H9 (cell line): ENCODE measurements around the gene HDAC1. TPM values are rescaled to one million over a fixed set of nuclear protein-coding genes. Genes with fewer than 3 reads are reported as not detected.
A peak's percentile ranks its signal among the peaks of the same experiment; 100 is the strongest.

Experiments used
- DNase-seq: peaks from one replicate; pipeline ENCODE4 v3.0.0-alpha.2; 2017
- H2AFZ ChIP-seq: one replicate; pipeline ENCODE4 v1.6.1; 2013; ENCODE audit warnings: mild to moderate bottlenecking, low read length, control low read depth, moderate library complexity
- H2AK5ac ChIP-seq: 2 replicates; pipeline ENCODE4 v1.6.1; 2013; ENCODE audit warnings: low read length, control low read depth, mixed read lengths; ENCODE audit not compliant: insufficient read length
- H2BK120ac ChIP-seq: one replicate; pipeline ENCODE4 v1.6.1; 2013; ENCODE audit warnings: low read depth, mild to moderate bottlenecking, low read length, control low read depth, inconsistent platforms; ENCODE audit not compliant: poor library complexity, severe bottlenecking
- H2BK12ac ChIP-seq: 2 replicates; pipeline ENCODE4 v1.6.1; 2013; ENCODE audit warnings: low read length, control low read depth, mixed read lengths, low read depth; ENCODE audit not compliant: insufficient read length
- H2BK15ac ChIP-seq: 2 replicates; pipeline ENCODE4 v1.6.1; 2013; ENCODE audit warnings: low read depth, low read length, control low read depth
- H2BK20ac ChIP-seq: one replicate; pipeline ENCODE4 v1.6.1; 2013; ENCODE audit warnings: low read depth, mild to moderate bottlenecking, low read length, control low read depth, inconsistent platforms; ENCODE audit not compliant: poor library complexity, severe bottlenecking
- H2BK5ac ChIP-seq: 2 replicates; pipeline ENCODE4 v1.6.1; 2013; ENCODE audit warnings: low read length, control low read depth, mixed read lengths; ENCODE audit not compliant: insufficient read length
- H3K14ac ChIP-seq: 2 replicates; pipeline ENCODE4 v1.6.1; 2013; ENCODE audit warnings: low read length, control low read depth; ENCODE audit not compliant: insufficient read depth
- H3K18ac ChIP-seq: 2 replicates; pipeline ENCODE4 v1.6.1; 2013; ENCODE audit warnings: low read depth, mild to moderate bottlenecking, mixed read lengths, low read length, control low read depth; ENCODE audit not compliant: insufficient read length
- H3K23ac ChIP-seq: 2 replicates; pipeline ENCODE4 v1.6.1; 2013; ENCODE audit warnings: low read length, control low read depth, mixed read lengths, low read depth; ENCODE audit not compliant: insufficient read length
- H3K23me2 ChIP-seq: 2 replicates; pipeline ENCODE4 v1.6.1; 2013; ENCODE audit warnings: low read depth, mild to moderate bottlenecking, mixed read lengths, low read length, control low read depth; ENCODE audit not compliant: insufficient read length, poor library complexity, severe bottlenecking
- H3K27ac ChIP-seq: 2 replicates; pipeline ENCODE4 v1.5.1; 2013; ENCODE audit warnings: low read length, control low read depth, mixed read lengths, low read depth; ENCODE audit not compliant: insufficient read length
- H3K27me3 ChIP-seq: 2 replicates; pipeline ENCODE4 v1.6.1; 2013; ENCODE audit warnings: low read length, control low read depth, inconsistent platforms; ENCODE audit not compliant: insufficient read depth
- H3K4ac ChIP-seq: 2 replicates; pipeline ENCODE4 v1.6.1; 2013; ENCODE audit warnings: low read depth, mild to moderate bottlenecking, control low read depth, inconsistent platforms, low read length, moderate library complexity
- H3K4me1 ChIP-seq: 2 replicates; pipeline ENCODE4 v1.6.1; 2013; ENCODE audit warnings: low read length, control low read depth, inconsistent platforms; ENCODE audit not compliant: insufficient read depth
- H3K4me2 ChIP-seq: 2 replicates; pipeline ENCODE4 v1.6.1; 2013; ENCODE audit warnings: low read length, control low read depth, mixed read lengths; ENCODE audit not compliant: insufficient read length, insufficient read depth
- H3K56ac ChIP-seq: 2 replicates; pipeline ENCODE4 v1.6.1; 2013; ENCODE audit warnings: low read depth, mild to moderate bottlenecking, mixed read lengths, low read length, control low read depth; ENCODE audit not compliant: insufficient read length
- H3K79me1 ChIP-seq: 2 replicates; pipeline ENCODE4 v1.6.1; 2013; ENCODE audit warnings: low read depth, mild to moderate bottlenecking, moderate library complexity, low read length, control low read depth, inconsistent platforms; ENCODE audit not compliant: insufficient read depth, poor library complexity, severe bottlenecking
- H3K79me2 ChIP-seq: 2 replicates; pipeline ENCODE4 v1.6.1; 2013; ENCODE audit warnings: low read length, control low read depth, inconsistent platforms; ENCODE audit not compliant: insufficient read depth
- H3K9ac ChIP-seq: 2 replicates; pipeline ENCODE4 v1.6.1; 2013; ENCODE audit warnings: low read length, control low read depth, mixed read lengths; ENCODE audit not compliant: insufficient read length; ENCODE audit errors: extremely low read depth
- H3K9me3 ChIP-seq: one replicate; pipeline ENCODE4 v1.6.1; 2013; ENCODE audit warnings: low read depth, low read length, inconsistent platforms; ENCODE audit not compliant: control insufficient read depth
- H3T11ph ChIP-seq: one replicate; pipeline ENCODE4 v1.6.1; 2013; ENCODE audit warnings: mild to moderate bottlenecking, low read length, control low read depth, inconsistent platforms
- H4K20me1 ChIP-seq: one replicate; pipeline ENCODE4 v1.6.1; 2013; ENCODE audit not compliant: control insufficient read depth, insufficient read length, insufficient read depth
- H4K5ac ChIP-seq: 2 replicates; pipeline ENCODE4 v1.6.1; 2013; ENCODE audit warnings: low read depth, mild to moderate bottlenecking, mixed read lengths, low read length, control low read depth; ENCODE audit not compliant: insufficient read length
- H4K8ac ChIP-seq: replicated peaks from 2 replicates; pipeline ENCODE4 v1.6.1; 2013; ENCODE audit warnings: low read length, control low read depth, mixed read lengths, low read depth; ENCODE audit not compliant: insufficient read length
- H4K91ac ChIP-seq: 2 replicates; pipeline ENCODE4 v1.6.1; 2013; ENCODE audit warnings: low read depth, mild to moderate bottlenecking, moderate library complexity, mixed read lengths, low read length, control low read depth; ENCODE audit not compliant: insufficient read length
- H3K27ac Mint-ChIP-seq, 3 experiments: 2 replicates in 2 of 3; 3 replicates in 1 of 3; pipeline ENCODE4 v1.8.0; 2020 to 2021; ENCODE audit warnings: mixed read lengths in 3 of 3, mild to moderate bottlenecking in 1 of 3, moderate library complexity in 1 of 3
- H3K27me3 Mint-ChIP-seq: 2 replicates; pipeline ENCODE4 v1.8.0; 2021; ENCODE audit warnings: low read depth, mild to moderate bottlenecking, moderate library complexity, mixed read lengths
- H3K36me3 Mint-ChIP-seq, 3 experiments: 2 replicates in 2 of 3; 3 replicates in 1 of 3; pipeline ENCODE4 v1.8.0; 2020 to 2021; ENCODE audit warnings: low read depth in 3 of 3, mixed read lengths in 3 of 3; ENCODE audit not compliant: insufficient read depth in 1 of 3
- H3K4me1 Mint-ChIP-seq, 2 experiments: 2 replicates each; pipeline ENCODE4 v1.8.0; 2020; ENCODE audit warnings: mixed read lengths in 2 of 2
- H3K4me3 Mint-ChIP-seq, 2 experiments: 2 replicates in 1 of 2; 3 replicates in 1 of 2; pipeline ENCODE4 v1.8.0; 2020 to 2021; ENCODE audit warnings: mild to moderate bottlenecking in 2 of 2, mixed read lengths in 2 of 2, moderate library complexity in 1 of 2
- H3K9me3 Mint-ChIP-seq, 2 experiments: 2 replicates in 1 of 2; 3 replicates in 1 of 2; pipeline ENCODE4 v1.8.0; 2020; ENCODE audit warnings: mild to moderate bottlenecking in 2 of 2, mixed read lengths in 2 of 2, moderate library complexity in 1 of 2
- WGBS: extraction: QIAGEN DNeasy Blood & Tissue Kit; methylation state at CpG from one replicate; pipeline ENCODE4 v1.1.7; 2013; ENCODE audit warnings: missing lambda C conversion rate, low lambda C conversion rate, mixed read lengths; ENCODE audit not compliant: insufficient read length; ENCODE audit errors: extremely low coverage; 5-methylcytosine and 5-hydroxymethylcytosine counted together
- total RNA-seq: library from RNA; stranded (reverse); gene quantifications from 2 replicates; pipeline ENCODE4 v1.2.1, GENCODE V29; 2021
- TF ChIP-seq, protein P1 (sequence below): fragments of 200-600 bp; sonication (generic); conservative IDR thresholded peaks from 3 replicates; pipeline ENCODE4 v1.8.0; 2021; ENCODE audit warnings: antibody characterized with exemption, mild to moderate bottlenecking

HDAC1 gene
- total RNA-seq, 1 experiment from 2014 or later: 162 TPM

DNA sequence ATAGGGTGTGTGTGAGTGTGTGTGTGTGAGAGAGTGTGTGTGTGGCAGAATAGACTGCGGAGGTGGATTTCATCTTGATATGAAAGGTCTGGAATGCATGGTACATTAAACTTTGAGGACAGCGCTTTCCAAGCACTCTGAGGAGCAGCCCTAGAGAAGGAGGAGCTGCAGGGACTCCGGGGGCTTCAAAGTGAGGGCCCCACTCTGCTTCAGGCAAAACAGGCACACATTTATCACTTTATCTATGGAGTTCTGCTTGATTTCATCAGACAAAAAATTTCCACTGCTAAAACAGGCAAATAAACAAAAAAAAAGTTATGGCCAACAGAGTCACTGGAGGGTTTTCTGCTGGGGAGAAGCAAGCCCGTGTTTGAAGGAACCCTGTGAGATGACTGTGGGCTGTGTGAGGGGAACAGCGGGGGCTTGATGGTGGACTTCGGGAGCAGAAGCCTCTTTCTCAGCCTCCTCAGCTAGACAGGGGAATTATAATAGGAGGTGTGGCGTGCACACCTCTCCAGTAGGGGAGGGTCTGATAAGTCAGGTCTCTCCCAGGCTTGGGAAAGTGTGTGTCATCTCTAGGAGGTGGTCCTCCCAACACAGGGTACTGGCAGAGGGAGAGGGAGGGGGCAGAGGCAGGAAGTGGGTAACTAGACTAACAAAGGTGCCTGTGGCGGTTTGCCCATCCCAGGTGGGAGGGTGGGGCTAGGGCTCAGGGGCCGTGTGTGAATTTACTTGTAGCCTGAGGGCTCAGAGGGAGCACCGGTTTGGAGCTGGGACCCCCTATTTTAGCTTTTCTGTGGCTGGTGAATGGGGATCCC, 18.3 kb upstream of the HDAC1 start:
- peak; percentile 97 for DNase-seq
- WGBS: no CpG with 5 or more reads among the region's 10 CpGs
- Mint-ChIP-seq H3K27me3 (no peaks in the 10 kb centered on the region; the same call in 1 of the 2 replicates), H3K9me3 (no peaks in the 10 kb centered on the region), H3K36me3 (peaks cover 4 to 9% (median 5%) of the 10 kb centered on the region in 3 experiments; a peak in 5 of 7 replicates), H3K4me3 (peak overlapping the region; percentile 61 to 81), H3K27ac (peak overlapping the region; percentile 65 to 95 (median 92)), H3K4me1 (peaks cover 31 to 42% of the 10 kb centered on the region in 2 experiments)
- no peaks in the 10 kb centered on the region for H3K79me2 ChIP-seq
- no peak overlapping the region for H2BK20ac ChIP-seq
- H2BK12ac ChIP-seq: no peak overlapping the region
- no peak overlapping the region for H3K23ac ChIP-seq
- no peak overlapping the region for H4K91ac ChIP-seq
- H2BK120ac ChIP-seq: no peak overlapping the region
- no peak overlapping the region for H3K56ac ChIP-seq
- peaks cover 12% of the 10 kb centered on the region for H3K23me2 ChIP-seq
- H3T11ph ChIP-seq: no peak overlapping the region
- H3K27ac ChIP-seq: no peak overlapping the region
- H3K9ac ChIP-seq: no peak overlapping the region
- H3K14ac ChIP-seq: no peak overlapping the region
- H3K9me3 ChIP-seq: no peaks in the 10 kb centered on the region
- no peaks in the 10 kb centered on the region for H4K20me1 ChIP-seq
- no peaks in the 10 kb centered on the region for H3K27me3 ChIP-seq
- H2BK15ac ChIP-seq: no peak overlapping the region
- no peak overlapping the region for H2AFZ ChIP-seq
- no peak overlapping the region for H4K8ac ChIP-seq
- no peak overlapping the region for H3K18ac ChIP-seq
- H4K5ac ChIP-seq: no peak overlapping the region
- H2BK5ac ChIP-seq: no peak overlapping the region
- peaks cover 6% of the 10 kb centered on the region; the same call in 1 of the 2 replicates for H3K4me1 ChIP-seq
- no peak overlapping the region for H3K4ac ChIP-seq
- H2AK5ac ChIP-seq: no peak overlapping the region
- H3K4me2 ChIP-seq: peak overlapping the region; percentile 71
- no peaks in the 10 kb centered on the region for H3K79me1 ChIP-seq
- TF ChIP-seq, protein P1, sequence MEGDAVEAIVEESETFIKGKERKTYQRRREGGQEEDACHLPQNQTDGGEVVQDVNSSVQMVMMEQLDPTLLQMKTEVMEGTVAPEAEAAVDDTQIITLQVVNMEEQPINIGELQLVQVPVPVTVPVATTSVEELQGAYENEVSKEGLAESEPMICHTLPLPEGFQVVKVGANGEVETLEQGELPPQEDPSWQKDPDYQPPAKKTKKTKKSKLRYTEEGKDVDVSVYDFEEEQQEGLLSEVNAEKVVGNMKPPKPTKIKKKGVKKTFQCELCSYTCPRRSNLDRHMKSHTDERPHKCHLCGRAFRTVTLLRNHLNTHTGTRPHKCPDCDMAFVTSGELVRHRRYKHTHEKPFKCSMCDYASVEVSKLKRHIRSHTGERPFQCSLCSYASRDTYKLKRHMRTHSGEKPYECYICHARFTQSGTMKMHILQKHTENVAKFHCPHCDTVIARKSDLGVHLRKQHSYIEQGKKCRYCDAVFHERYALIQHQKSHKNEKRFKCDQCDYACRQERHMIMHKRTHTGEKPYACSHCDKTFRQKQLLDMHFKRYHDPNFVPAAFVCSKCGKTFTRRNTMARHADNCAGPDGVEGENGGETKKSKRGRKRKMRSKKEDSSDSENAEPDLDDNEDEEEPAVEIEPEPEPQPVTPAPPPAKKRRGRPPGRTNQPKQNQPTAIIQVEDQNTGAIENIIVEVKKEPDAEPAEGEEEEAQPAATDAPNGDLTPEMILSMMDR: no peak; the same call in 2 of the 3 replicates
